ENCODE results near the gene PER1.
A peak's percentile ranks its signal among the peaks of the same experiment; 100 is the strongest.

PER1 gene

GRCh38 chr17:8153031-8153451 lies 837 bp upstream of the PER1 start:
- DNase-seq (ENCODE audit: low read depth), result no peak

- peak; percentile 51 for DNase-seq (ENCODE audit: low read depth)
These were observed 528 bp downstream of the PER1 start for GRCh38 chr17:8151641-8152111.

GRCh38 chr17:8151120-8151640 lies 1.0 kb downstream of the PER1 start:
- DNase-seq (ENCODE audit: low read depth), result peak; percentile 72

GRCh38 chr17:8150194-8151119 lies 1.7 kb downstream of the PER1 start:
- no peak for DNase-seq (ENCODE audit: low read depth)

- DNase-seq (ENCODE audit: low read depth), result no peak
These were observed 2.6 kb downstream of the PER1 start for GRCh38 chr17:8149419-8150193.

- no peak for DNase-seq (ENCODE audit: low read depth)
These were observed 3.6 kb downstream of the PER1 start for GRCh38 chr17:8148560-8148959.

- DNase-seq (ENCODE audit: low read depth), result no peak
These were observed 4.3 kb downstream of the PER1 start for GRCh38 chr17:8147805-8148404.

- no peak for DNase-seq (ENCODE audit: low read depth)
These were observed 4.9 kb downstream of the PER1 start for GRCh38 chr17:8147141-8147804.

GRCh38 chr17:8146381-8147140 lies 5.6 kb downstream of the PER1 start:
- DNase-seq (ENCODE audit: low read depth), result no peak

- no peak for DNase-seq (ENCODE audit: low read depth)
These were observed 6.4 kb downstream of the PER1 start for GRCh38 chr17:8145811-8146210.

GRCh38 chr17:8144401-8145231 lies 7.6 kb downstream of the PER1 start:
- no peak for DNase-seq (ENCODE audit: low read depth)

- no peak for DNase-seq (ENCODE audit: low read depth)
These were observed 8.4 kb downstream of the PER1 start for GRCh38 chr17:8143581-8144400.

GRCh38 chr17:8142887-8143580 lies 9.2 kb downstream of the PER1 start:
- no peak for DNase-seq (ENCODE audit: low read depth)

- DNase-seq (ENCODE audit: low read depth), result no peak
These were observed 9.9 kb downstream of the PER1 start for GRCh38 chr17:8142158-8142886.

- DNase-seq (ENCODE audit: low read depth), result no peak
These were observed 10.5 kb downstream of the PER1 start for GRCh38 chr17:8141741-8142140.

- DNase-seq (ENCODE audit: low read depth), result no peak
These were observed 11.2 kb downstream of the PER1 start for GRCh38 chr17:8141045-8141444.

- no peak for DNase-seq (ENCODE audit: low read depth)
These were observed 11.9 kb downstream of the PER1 start for GRCh38 chr17:8140065-8141029.

Data from GM04504 (cell line).